Kidney glomerular epithelial cell (primary cell): ENCODE measurements around the gene SLC16A2.
A peak's percentile ranks its signal among the peaks of the same experiment; 100 is the strongest.

Experiments
- DNase-seq: peaks from one replicate; lab custom pipeline; 2025; lab: John Stamatoyannopoulos, UW

The SLC16A2 gene

DNA sequence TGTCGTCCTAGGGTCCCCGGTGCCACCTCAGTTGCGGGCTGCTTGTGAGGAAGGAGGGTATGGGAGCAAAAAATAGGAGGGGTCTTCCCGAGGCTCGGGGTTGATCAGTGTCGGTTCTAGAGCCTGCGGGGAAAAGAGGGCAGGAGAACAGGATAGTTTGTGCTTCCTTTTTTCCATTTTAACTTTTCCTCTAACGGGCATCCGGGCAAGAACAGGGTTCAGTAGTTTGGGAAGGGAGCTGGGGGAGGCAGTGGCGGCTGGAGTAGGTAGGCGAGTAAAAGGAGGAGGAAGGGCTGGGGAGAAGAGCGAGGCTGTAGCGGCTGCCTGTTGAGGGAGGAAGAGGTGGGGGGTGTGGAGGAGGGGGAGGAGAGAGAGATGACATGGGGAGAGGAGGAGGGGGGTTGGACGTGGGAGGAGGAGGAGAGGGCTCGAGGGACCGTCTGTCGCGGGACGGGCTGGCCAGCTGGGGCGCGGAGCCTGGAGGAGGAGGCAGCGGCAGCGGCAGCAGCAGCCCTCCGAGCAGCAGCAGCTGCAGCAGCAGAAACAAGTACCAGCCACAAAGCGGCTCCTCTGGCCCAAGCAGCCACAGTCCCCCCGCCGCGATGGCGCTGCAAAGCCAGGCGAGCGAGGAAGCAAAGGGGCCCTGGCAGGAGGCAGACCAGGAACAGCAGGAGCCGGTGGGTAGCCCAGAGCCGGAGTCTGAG is at the start of gene SLC16A2:
SLC16A2 (plus strand) TSS at position 458 of the 704 bp plus-strand sequence; CDS start at position 603, 145 bp downstream.
- peak; percentile 44 for DNase-seq

DNA sequence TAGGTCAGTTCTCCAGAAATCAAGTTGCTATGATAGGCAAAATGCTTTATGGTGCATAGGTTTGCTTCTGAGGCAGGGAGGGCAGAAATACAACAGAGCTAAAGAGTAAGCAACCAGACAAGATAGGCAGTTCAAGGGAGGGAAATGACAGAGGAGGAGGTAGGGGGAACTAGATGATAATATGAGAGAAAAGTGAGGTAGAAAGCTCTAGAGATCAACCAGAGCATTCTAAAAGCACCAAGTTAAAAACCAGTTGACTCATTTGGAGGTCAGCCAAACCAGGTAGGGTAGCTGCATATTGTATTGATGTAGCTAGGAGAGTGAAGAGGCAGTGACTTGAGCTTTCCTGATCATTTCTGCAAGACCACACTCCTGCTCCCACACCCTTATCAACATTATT is 49.0 kb upstream of the SLC16A2 start:
- DNase-seq, result no peak

GRCh38 chrX:74377282-74377681 is 44.0 kb upstream of the SLC16A2 start:
- DNase-seq, result no peak

DNA sequence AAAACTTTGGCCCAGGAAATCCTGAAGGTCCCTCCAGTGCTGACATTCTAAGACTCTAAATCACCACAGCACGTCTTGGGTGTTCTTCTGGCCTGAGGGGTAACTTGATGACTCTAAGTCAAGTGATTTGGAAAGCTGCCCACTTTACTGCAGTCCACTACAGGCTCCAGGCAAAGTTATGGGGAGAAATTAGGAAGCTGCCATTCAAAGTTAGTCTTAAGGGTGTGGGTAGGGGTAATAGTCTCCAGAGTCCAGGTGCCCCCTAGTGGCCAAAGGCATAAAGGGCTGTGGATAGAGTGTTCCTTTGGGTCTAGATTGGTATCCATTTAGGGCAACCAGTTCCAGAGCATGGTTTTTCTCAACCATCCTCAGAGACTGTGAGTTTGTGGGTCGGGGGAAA is 38.7 kb upstream of the SLC16A2 start:
- DNase-seq, result peak; percentile 30

DNA sequence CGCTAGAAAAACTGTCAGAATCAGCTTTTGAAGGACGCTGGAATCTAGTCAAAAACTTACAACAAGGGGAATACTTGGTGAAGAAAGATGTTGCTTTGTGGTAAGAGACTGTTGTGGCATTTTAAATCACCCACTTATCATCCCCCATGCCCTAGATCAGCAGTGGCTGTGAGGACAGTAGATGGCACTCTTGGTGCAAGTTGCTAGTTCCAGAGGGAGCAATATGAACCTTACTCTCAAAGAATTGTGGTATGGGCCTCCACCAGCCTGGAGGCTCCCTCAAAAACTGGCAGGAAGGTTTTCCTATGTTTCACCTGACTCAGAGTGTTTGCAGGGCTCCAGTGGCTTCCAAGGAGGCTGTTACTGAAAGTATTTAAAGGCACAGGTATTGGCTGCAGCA is 37.7 kb upstream of the SLC16A2 start:
- DNase-seq, result peak; percentile 4

- DNase-seq, result no peak
Measured at GRCh38 chrX:74389016-74389722, 32.1 kb upstream of the SLC16A2 start.

DNA sequence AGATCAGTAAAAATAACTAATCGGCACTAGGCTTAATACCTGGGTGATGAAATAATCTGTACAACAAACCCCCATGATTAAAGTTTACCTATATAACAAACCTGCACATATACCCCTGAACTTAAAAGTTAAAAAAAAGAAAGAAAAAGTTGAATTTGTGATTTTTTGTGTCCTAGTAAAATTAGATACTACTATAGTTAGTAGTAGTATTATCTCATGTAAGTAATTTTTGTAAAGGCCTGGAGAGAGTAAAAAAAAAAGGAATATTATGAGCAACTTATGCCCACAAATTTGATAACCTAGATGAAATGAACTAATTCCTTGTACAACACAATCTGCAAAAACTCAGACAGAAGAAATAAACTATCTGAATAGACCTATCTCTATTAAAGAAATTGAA is 25.7 kb upstream of the SLC16A2 start:
- DNase-seq, result no peak

- no peak for DNase-seq
Measured at GRCh38 chrX:74405973-74406489, 15.3 kb upstream of the SLC16A2 start.

GRCh38 chrX:74408304-74408703 is 13.0 kb upstream of the SLC16A2 start:
- DNase-seq, result no peak

DNA sequence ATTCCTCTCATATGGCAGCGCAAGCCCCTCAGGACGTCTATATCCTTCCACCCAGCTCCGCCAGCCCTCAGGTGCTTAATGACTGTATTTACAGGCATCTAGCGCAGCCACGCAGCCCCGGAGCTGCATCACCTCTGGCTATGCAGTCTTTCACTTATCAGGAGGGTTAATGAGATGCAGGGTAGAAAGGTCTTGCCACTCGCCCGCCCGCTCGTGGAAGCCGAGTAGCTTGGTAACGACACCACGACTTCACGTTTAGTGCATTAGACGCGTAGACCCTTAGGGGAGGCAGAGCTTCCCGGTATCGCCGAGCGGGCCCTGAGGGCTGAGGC is 1.5 kb upstream of the SLC16A2 start:
- no peak for DNase-seq

DNA sequence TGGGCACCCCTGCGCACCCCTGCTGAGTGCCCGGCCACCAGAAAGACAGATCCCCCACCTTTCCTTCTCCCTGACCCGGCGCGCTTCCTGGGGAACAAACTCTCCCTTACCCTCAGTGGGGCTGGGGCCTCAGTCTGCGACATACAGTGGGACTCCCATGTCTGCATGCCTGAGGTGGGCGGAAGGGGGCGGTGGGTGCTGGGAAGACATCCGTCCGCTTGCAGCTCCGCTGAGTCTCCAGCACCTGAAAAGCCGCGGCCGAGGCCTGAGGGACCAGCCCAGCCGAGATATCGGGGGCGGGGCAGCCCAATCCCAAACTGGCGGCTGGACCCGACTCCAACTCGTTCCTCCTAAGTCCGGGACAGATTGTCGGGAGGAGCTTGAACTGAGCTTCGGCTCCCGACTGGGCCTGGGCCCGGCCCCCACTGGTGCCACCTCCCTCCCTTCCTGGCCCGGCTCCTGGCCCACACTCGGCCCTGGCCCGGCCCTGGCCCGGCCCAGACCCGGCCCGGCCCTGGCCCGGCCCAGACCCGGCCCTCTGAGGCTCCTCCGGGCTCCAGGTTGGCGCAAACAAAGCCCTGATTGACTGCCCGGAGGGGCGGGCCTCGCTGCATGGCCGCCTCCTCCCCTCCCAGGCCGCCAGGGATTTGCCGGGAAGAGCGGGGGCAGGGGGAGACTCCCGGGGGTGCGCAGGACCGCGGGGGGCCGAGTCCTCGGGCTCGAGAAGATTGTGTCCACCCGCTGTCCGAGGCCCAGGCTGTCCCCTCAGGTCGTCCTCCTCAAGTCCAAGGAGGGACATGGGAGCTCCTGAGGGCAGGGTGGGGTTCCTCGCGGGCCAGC is 877 bp upstream of the SLC16A2 start:
- DNase-seq, result peak; percentile 11

GRCh38 chrX:74421740-74422352 is 553 bp downstream of the SLC16A2 start:
- no peak for DNase-seq

- DNase-seq, result no peak
Measured at GRCh38 chrX:74422576-74423288, 1.4 kb downstream of the SLC16A2 start.

DNA sequence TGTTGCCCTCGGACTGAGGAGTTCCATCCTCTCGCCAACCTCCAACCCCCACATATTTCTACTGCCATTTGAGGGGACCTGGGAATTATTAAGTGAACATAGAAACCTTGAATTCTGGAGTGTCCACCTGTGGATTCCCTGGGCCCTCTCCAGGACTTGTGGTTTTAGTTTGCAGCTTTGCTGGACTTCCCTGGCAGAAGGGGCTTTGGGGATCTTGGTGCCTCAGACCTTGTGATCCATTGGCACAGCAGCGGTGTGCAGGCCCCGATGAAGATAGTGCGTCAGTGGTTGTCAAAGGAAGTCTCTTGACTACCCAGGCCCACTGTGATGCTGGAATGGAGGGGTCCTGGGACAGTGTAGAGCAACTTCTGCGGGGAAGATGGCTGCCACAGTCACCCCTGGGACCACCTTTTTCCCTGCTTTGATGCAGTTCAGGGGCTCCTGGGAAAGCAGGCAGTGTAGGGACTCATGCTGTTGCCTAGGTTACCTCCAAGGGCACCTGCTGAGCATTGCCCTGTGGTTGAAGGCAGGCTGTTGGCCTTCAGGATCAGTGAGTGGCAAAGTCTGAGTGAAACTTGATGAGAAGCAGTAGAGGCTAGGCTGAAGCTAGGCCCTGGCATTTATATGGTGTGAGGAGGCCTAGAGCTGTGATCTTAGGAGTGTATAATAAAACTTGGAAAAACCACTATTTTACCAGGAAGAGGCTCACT is 2.2 kb downstream of the SLC16A2 start:
- DNase-seq, result no peak

- no peak for DNase-seq
Measured at GRCh38 chrX:74426071-74426470, 4.8 kb downstream of the SLC16A2 start.

DNA sequence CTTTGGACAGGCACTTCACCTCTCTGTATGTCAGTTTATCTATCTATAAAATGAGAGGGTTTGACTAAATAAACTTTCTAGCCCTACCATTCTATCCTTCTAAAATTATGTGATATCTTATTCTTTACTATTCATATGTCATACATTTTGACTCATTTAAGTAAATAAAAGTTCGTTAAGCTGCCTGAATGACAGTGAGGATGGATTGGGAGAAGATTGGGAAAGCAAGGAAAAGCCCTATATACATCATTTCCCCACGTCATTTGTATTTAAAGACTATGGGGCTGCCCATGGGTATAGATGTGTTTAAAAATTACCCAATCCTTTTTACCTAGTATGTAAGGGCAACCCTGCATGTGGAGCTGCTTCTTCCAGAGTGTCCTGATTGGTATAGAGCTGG is 5.3 kb downstream of the SLC16A2 start:
- DNase-seq, result no peak

DNA sequence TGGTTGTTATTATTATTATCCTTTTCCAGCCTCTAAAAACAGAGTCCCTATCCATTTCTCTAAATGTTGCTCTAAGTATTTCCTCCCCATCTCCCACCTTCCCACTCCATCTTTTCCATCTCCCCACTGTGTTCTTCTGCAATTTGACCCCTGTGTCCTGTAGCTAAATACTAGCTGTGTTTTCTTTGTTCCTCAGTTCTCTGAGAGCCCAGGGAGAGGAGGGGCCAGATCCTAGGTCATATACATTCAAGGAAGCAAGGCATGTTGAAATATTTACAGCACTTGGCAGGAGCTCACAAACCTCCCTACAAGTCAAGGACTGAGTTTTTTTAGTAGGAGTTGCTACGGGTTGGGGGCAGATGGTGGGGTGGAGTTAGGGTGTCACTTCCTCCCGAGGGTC is 10.5 kb downstream of the SLC16A2 start:
- DNase-seq, result no peak

- DNase-seq, result no peak
Measured at GRCh38 chrX:74434336-74434735, 13.0 kb downstream of the SLC16A2 start.

GRCh38 chrX:74437530-74437929 is 16.2 kb downstream of the SLC16A2 start:
- DNase-seq, result no peak

GRCh38 chrX:74438764-74439163 is 17.5 kb downstream of the SLC16A2 start:
- no peak for DNase-seq

DNA sequence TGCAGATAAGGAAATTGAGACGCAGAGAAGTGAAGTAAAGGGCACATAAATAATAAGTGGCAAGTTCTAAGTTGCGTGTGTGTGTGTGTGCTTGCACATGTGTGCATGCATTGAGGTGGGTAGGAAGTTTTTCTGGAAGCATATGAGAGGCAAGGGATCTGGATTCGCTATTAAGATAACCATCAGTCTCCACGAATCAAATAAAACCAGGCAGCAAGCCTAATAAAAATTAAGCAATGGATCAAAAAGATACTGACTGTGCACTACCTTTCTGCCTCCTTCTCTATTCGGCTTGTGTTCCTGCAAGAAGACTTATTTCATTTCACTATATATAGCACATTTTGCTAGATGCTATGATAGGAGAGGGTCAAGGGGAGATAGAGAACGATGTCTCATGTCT is 23.8 kb downstream of the SLC16A2 start:
- DNase-seq, result no peak
